Fibroblast of lung (primary cell): ENCODE data around the gene GLIS1. TPM values are rescaled to one million over a fixed set of nuclear protein-coding genes. Genes with fewer than 3 reads are reported as not detected.

ENCODE experiments used
- DNase-seq, 2 donors: peaks; one replicate each; pipeline versions ENCODE4 v3.0.0 to v3.0.0-alpha.2; 2010; ENCODE audit warnings: low read depth in 2 of 2
- H2AFZ ChIP-seq: 2 replicates; pipeline ENCODE4 v1.5.1; 2012; ENCODE audit warnings: low read length, control low read depth, inconsistent platforms
- H3K27ac ChIP-seq: 2 replicates; pipeline ENCODE4 v1.5.1; 2011; ENCODE audit warnings: low read length, control low read depth; ENCODE audit not compliant: insufficient read depth
- H3K27me3 ChIP-seq: 2 replicates; pipeline ENCODE4 v1.5.1; 2011; ENCODE audit warnings: mild to moderate bottlenecking, low read length; ENCODE audit not compliant: control insufficient read depth, insufficient read depth
- H3K36me3 ChIP-seq: 2 replicates; pipeline ENCODE4 v1.5.1; 2011; ENCODE audit warnings: low read length; ENCODE audit not compliant: control insufficient read depth, insufficient read depth
- H3K4me1 ChIP-seq: 2 replicates; pipeline ENCODE4 v1.5.1; 2011; ENCODE audit warnings: low read length; ENCODE audit not compliant: control insufficient read depth, insufficient read depth; ENCODE audit errors: extremely low read depth
- H3K4me2 ChIP-seq: 2 replicates; pipeline ENCODE4 v1.5.1; 2011; ENCODE audit warnings: low read length, control low read depth; ENCODE audit not compliant: insufficient read depth; ENCODE audit errors: extremely low read depth
- H3K4me3 ChIP-seq, 4 experiments: fragments of 200-600 bp in 1 of 4; sonication (generic) in 1 of 4; replicated peaks in 1 of 4; 2 replicates each; pipeline ENCODE4 v1.5.1; 2011 to 2016; ENCODE audit warnings: low read length in 4 of 4, low read depth in 3 of 4, mild to moderate bottlenecking in 3 of 4, control low read depth in 2 of 4, inconsistent platforms in 1 of 4, mixed read lengths in 1 of 4; ENCODE audit not compliant: insufficient read depth in 1 of 4; ENCODE audit errors: control extremely low read depth in 1 of 4
- H3K79me2 ChIP-seq: 2 replicates; pipeline ENCODE4 v1.5.1; 2012; ENCODE audit warnings: mild to moderate bottlenecking, low read length, inconsistent platforms; ENCODE audit not compliant: control insufficient read depth, insufficient read depth
- H3K9ac ChIP-seq: 2 replicates; pipeline ENCODE4 v1.5.1; 2011; ENCODE audit warnings: mild to moderate bottlenecking, low read length, control low read depth; ENCODE audit not compliant: insufficient read depth
- H3K9me3 ChIP-seq: 2 replicates; pipeline ENCODE4 v1.5.1; 2012; ENCODE audit warnings: low read depth, low read length; ENCODE audit not compliant: control insufficient read depth, insufficient read depth
- H4K20me1 ChIP-seq: 2 replicates; pipeline ENCODE4 v1.5.1; 2011; ENCODE audit warnings: low read length; ENCODE audit not compliant: control insufficient read depth, insufficient read depth; ENCODE audit errors: extremely low read depth
- EZH2 ChIP-seq: IDR thresholded peaks from 2 replicates; pipeline ENCODE4 v1.5.1; 2012; ENCODE audit warnings: low read length, control low read depth, mild to moderate bottlenecking; ENCODE audit errors: missing control alignments
- polyA plus RNA-seq, 2 donors: library from polyadenylated mRNA; depleted of rRNA in 1 of 2; stranded (reverse) in 1 of 2; unstranded in 1 of 2; fragments of >200 nt; gene quantifications; 2 replicates each; pipeline ENCODE4 v1.2.1, GENCODE V29; 2011 to 2012; ENCODE audit warnings: missing spikeins in 1 of 2
- total RNA-seq: library from RNA; depleted of rRNA; stranded (reverse); fragments of >200 nt; gene quantifications from 2 replicates; pipeline ENCODE4 v1.2.1, GENCODE V29; 2014
- TF ChIP-seq, protein P1 (sequence below), 2 donors: IDR thresholded peaks in 1 of 2; conservative IDR thresholded peaks in 1 of 2; 1 replicate in 1 of 2; 2 replicates in 1 of 2; pipeline ENCODE4 v1.5.1; 2011 to 2012; ENCODE audit warnings: low read length in 2 of 2, control low read depth in 1 of 2, inconsistent platforms in 1 of 2, low read depth in 1 of 2, mild to moderate bottlenecking in 1 of 2

GLIS1 gene
- total and polyA plus RNA-seq, 2 donors (not counting 1 experiment from before 2014, with no cell fraction given) = under 0.01 to 0.05 TPM

DNA sequence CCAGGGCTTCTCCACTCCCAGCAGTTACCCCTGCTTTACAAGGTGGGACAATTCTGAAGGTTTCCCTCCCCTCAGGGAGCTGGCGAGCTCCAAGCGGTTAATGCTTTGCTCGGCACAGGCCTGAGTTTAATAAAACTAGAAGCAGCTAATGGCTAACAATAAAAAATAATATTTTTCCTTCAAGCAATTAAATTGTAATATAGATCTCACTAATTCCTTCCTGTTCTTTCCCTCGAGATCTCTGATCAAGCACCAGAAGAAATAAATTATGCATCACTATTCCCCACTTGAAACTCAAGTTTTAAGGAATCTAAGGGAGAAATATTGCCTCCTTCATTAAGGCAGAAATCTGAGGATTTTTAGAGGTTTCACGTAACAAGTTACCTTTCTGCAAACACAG, 42.9 kb downstream of the GLIS1 start:
- no peak overlapping the region for H2AFZ ChIP-seq
- DNase-seq = no peak
- no peak overlapping the region for H3K4me2 ChIP-seq
- no peak overlapping the region for H3K27ac ChIP-seq
- H4K20me1 ChIP-seq = no peaks in the 10 kb centered on the region
- no peaks in the 10 kb centered on the region for H3K4me1 ChIP-seq
- no peak overlapping the region for H3K4me3 ChIP-seq
- TF ChIP-seq, protein P1, sequence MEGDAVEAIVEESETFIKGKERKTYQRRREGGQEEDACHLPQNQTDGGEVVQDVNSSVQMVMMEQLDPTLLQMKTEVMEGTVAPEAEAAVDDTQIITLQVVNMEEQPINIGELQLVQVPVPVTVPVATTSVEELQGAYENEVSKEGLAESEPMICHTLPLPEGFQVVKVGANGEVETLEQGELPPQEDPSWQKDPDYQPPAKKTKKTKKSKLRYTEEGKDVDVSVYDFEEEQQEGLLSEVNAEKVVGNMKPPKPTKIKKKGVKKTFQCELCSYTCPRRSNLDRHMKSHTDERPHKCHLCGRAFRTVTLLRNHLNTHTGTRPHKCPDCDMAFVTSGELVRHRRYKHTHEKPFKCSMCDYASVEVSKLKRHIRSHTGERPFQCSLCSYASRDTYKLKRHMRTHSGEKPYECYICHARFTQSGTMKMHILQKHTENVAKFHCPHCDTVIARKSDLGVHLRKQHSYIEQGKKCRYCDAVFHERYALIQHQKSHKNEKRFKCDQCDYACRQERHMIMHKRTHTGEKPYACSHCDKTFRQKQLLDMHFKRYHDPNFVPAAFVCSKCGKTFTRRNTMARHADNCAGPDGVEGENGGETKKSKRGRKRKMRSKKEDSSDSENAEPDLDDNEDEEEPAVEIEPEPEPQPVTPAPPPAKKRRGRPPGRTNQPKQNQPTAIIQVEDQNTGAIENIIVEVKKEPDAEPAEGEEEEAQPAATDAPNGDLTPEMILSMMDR (conservative IDR thresholded peaks at IDR 0.05 in 1 of 2, IDR thresholded peaks at IDR 0.05 in 1 of 2; ENCODE audit: low read depth in 1 of 2, low read length in 2 of 2) = no peak
- no peak for TF ChIP-seq EZH2
- no peaks in the 10 kb centered on the region for H3K9me3 ChIP-seq
- H3K79me2 ChIP-seq = no peaks in the 10 kb centered on the region
- no peaks in the 10 kb centered on the region for H3K27me3 ChIP-seq
- H3K36me3 ChIP-seq = no peaks in the 10 kb centered on the region
- no peak overlapping the region for H3K9ac ChIP-seq

DNA sequence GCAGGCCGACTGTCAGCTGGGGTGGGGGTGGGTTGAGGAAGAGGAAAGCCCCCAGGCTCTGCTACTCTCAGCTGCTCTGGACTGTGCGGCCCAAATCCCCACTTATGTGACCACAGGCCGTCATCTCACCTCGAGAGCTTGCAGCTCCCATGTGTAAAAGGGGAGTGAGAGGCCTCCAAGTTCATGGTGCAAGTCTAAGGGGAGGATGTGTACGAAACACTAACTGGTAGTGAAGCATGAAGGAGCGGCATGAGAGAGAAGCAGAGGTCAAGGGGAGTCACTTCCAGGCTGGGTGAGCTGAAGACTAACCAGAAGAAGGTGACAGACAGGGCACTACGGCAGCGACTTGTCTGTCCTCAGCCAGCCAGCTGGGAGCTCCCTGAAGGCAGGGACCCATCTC, 43.8 kb downstream of the GLIS1 start:
- H3K36me3 ChIP-seq = no peaks in the 10 kb centered on the region
- no peak overlapping the region for H3K4me3 ChIP-seq
- H3K9me3 ChIP-seq = no peaks in the 10 kb centered on the region
- H3K27me3 ChIP-seq = peaks cover 1% of the 10 kb centered on the region
- no peak overlapping the region for H3K9ac ChIP-seq
- no peaks in the 10 kb centered on the region for H3K79me2 ChIP-seq
- TF ChIP-seq EZH2 = no peak
- TF ChIP-seq, protein P1 (conservative IDR thresholded peaks at IDR 0.05 in 1 of 2, IDR thresholded peaks at IDR 0.05 in 1 of 2; ENCODE audit: low read depth in 1 of 2, low read length in 2 of 2) = no peak
- H4K20me1 ChIP-seq = no peaks in the 10 kb centered on the region
- H2AFZ ChIP-seq = no peak overlapping the region
- H3K4me1 ChIP-seq = no peaks in the 10 kb centered on the region
- no peak for DNase-seq
- H3K4me2 ChIP-seq = no peak overlapping the region
- no peak overlapping the region for H3K27ac ChIP-seq

DNA sequence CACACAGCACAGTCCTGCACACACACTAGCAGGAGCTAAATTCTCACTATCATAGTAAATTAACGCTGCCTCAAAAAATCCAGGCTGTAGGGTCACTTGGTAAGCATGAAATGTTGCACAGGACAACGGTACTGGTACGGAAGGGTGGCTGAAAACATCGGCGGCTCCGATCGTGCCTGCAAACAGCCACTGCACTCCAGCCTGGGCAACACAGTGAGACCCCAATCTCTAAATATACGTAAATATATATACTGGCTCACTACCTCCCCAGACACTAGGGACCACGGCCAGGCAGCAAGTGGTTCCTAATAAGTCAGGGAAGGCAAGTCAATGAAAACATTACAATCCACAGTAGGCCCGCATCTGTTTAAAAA, 44.3 kb downstream of the GLIS1 start:
- no peaks in the 10 kb centered on the region for H3K9me3 ChIP-seq
- DNase-seq = no peak

More for the DNA sequence above, 44.3 kb downstream of the GLIS1 start:
- Histone ChIP-seq H3K4me1 (no peaks in the 10 kb centered on the region), H3K36me3 (no peaks in the 10 kb centered on the region), H3K9ac (no peak overlapping the region), H2AFZ (no peak overlapping the region), H3K27ac (no peak overlapping the region), H4K20me1 (no peaks in the 10 kb centered on the region), H3K4me2 (no peak overlapping the region), H3K27me3 (peaks cover 3% of the 10 kb centered on the region), H3K4me3 (no peak overlapping the region), H3K79me2 (no peaks in the 10 kb centered on the region)
- no peak for TF ChIP-seq EZH2
- TF ChIP-seq, protein P1 (conservative IDR thresholded peaks at IDR 0.05 in 1 of 2, IDR thresholded peaks at IDR 0.05 in 1 of 2; ENCODE audit: low read depth in 1 of 2, low read length in 2 of 2) = no peak
